Measurements from ENCODE around the gene SLC17A9. TPM values are rescaled to one million over a fixed set of nuclear protein-coding genes. Genes with fewer than 3 reads are reported as not detected.

SLC17A9 gene
- total and polyA plus RNA-seq, 4 donors = 2.4 to 17.3 (median 9.6) TPM

- Histone ChIP-seq H3K27ac (ENCODE audit: low read depth in 1 of 2, low read length in 1 of 2) (no peak overlapping the region), H3K4me1 (ENCODE audit: control insufficient read depth in 5 of 5, insufficient read depth in 5 of 5, low read length in 5 of 5) (no peaks in the 10 kb centered on the region), H3K9ac (ENCODE audit: insufficient read depth in 1 of 2, low read length in 2 of 2) (no peak overlapping the region), H3K36me3 (ENCODE audit: control insufficient read depth in 4 of 4, insufficient read depth in 4 of 4, low read length in 4 of 4) (no peaks in the 10 kb centered on the region), H3K4me3 (no peak overlapping the region), H3K9me3 (ENCODE audit: control insufficient read depth in 4 of 4, insufficient read depth in 3 of 4, low read length in 3 of 4) (peaks cover 0 to 2% (median 0%) of the 10 kb centered on the region in 4 donors), H3K27me3 (ENCODE audit: control insufficient read depth in 3 of 3, insufficient read depth in 3 of 3, low read length in 2 of 3) (peaks cover under 1 to 17% (median 9%) of the 10 kb centered on the region in 3 donors)
- TF ChIP-seq, protein P1, sequence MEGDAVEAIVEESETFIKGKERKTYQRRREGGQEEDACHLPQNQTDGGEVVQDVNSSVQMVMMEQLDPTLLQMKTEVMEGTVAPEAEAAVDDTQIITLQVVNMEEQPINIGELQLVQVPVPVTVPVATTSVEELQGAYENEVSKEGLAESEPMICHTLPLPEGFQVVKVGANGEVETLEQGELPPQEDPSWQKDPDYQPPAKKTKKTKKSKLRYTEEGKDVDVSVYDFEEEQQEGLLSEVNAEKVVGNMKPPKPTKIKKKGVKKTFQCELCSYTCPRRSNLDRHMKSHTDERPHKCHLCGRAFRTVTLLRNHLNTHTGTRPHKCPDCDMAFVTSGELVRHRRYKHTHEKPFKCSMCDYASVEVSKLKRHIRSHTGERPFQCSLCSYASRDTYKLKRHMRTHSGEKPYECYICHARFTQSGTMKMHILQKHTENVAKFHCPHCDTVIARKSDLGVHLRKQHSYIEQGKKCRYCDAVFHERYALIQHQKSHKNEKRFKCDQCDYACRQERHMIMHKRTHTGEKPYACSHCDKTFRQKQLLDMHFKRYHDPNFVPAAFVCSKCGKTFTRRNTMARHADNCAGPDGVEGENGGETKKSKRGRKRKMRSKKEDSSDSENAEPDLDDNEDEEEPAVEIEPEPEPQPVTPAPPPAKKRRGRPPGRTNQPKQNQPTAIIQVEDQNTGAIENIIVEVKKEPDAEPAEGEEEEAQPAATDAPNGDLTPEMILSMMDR (IDR thresholded peaks at IDR 0.05; ENCODE audit: control extremely low read depth, extremely low read depth) = no peak
- WGBS, 2 donors = 72 to 76% methylated on average over 14 of the region's 14 CpGs
- no peak for DNase-seq
- ATAC-seq (ENCODE audit: insufficient read depth, low FRiP score) = no peak
Measured at GRCh38 chr20:62985444-62985778, 32.9 kb downstream of the SLC17A9 start.

- peaks cover 0 to 2% (median 0%) of the 10 kb centered on the region in 4 donors for H3K9me3 ChIP-seq (ENCODE audit: control insufficient read depth in 4 of 4, insufficient read depth in 3 of 4, low read length in 3 of 4)
- DNase-seq (no peak), ATAC-seq (ENCODE audit: insufficient read depth, low FRiP score) (no peak)
- TF ChIP-seq, protein P1 (IDR thresholded peaks at IDR 0.05; ENCODE audit: control extremely low read depth, extremely low read depth) = no peak
- no peaks in the 10 kb centered on the region for H3K4me1 ChIP-seq (ENCODE audit: control insufficient read depth in 5 of 5, insufficient read depth in 5 of 5, low read length in 5 of 5)
- H3K4me3 ChIP-seq = no peak overlapping the region
- no peak overlapping the region for H3K27ac ChIP-seq (ENCODE audit: low read depth in 1 of 2, low read length in 1 of 2)
- H3K36me3 ChIP-seq (ENCODE audit: control insufficient read depth in 4 of 4, insufficient read depth in 4 of 4, low read length in 4 of 4) = no peaks in the 10 kb centered on the region
- WGBS, 2 donors = 78% methylated on average over 6 of the region's 6 CpGs
- H3K27me3 ChIP-seq (ENCODE audit: control insufficient read depth in 3 of 3, insufficient read depth in 3 of 3, low read length in 2 of 3) = peaks cover 3 to 14% (median 7%) of the 10 kb centered on the region in 3 donors
- no peak overlapping the region for H3K9ac ChIP-seq (ENCODE audit: insufficient read depth in 1 of 2, low read length in 2 of 2)
Measured at GRCh38 chr20:62986257-62986800, 33.8 kb downstream of the SLC17A9 start.

GRCh38 chr20:62987114-62987513 lies 34.6 kb downstream of the SLC17A9 start:
- no peaks in the 10 kb centered on the region for H3K4me1 ChIP-seq (ENCODE audit: control insufficient read depth in 5 of 5, insufficient read depth in 5 of 5, low read length in 5 of 5)
- no peaks in the 10 kb centered on the region for H3K36me3 ChIP-seq (ENCODE audit: control insufficient read depth in 4 of 4, insufficient read depth in 4 of 4, low read length in 4 of 4)
- H3K9ac ChIP-seq (ENCODE audit: insufficient read depth in 1 of 2, low read length in 2 of 2) = no peak overlapping the region
- no peak overlapping the region for H3K27ac ChIP-seq (ENCODE audit: low read depth in 1 of 2, low read length in 1 of 2)
- H3K9me3 ChIP-seq (ENCODE audit: control insufficient read depth in 4 of 4, insufficient read depth in 3 of 4, low read length in 3 of 4) = peaks cover 0 to 2% (median 0%) of the 10 kb centered on the region in 4 donors
- H3K27me3 ChIP-seq (ENCODE audit: control insufficient read depth in 3 of 3, insufficient read depth in 3 of 3, low read length in 2 of 3) = peaks cover 2 to 12% (median 3%) of the 10 kb centered on the region in 3 donors
- TF ChIP-seq, protein P1 (IDR thresholded peaks at IDR 0.05; ENCODE audit: control extremely low read depth, extremely low read depth) = no peak
- H3K4me3 ChIP-seq = no peak overlapping the region
- WGBS, 2 donors = 54 to 72% methylated on average over 10 of the region's 10 CpGs
- ATAC-seq (ENCODE audit: insufficient read depth, low FRiP score) (no peak), DNase-seq (no peak)

- ATAC-seq (ENCODE audit: insufficient read depth, low FRiP score) (no peak), DNase-seq (no peak)
- Histone ChIP-seq H3K9ac (ENCODE audit: insufficient read depth in 1 of 2, low read length in 2 of 2) (no peak overlapping the region), H3K4me1 (ENCODE audit: control insufficient read depth in 5 of 5, insufficient read depth in 5 of 5, low read length in 5 of 5) (no peaks in the 10 kb centered on the region), H3K27ac (ENCODE audit: low read depth in 1 of 2, low read length in 1 of 2) (no peak overlapping the region), H3K27me3 (ENCODE audit: control insufficient read depth in 3 of 3, insufficient read depth in 3 of 3, low read length in 2 of 3) (peaks cover 3 to 20% (median 4%) of the 10 kb centered on the region in 3 donors), H3K36me3 (ENCODE audit: control insufficient read depth in 4 of 4, insufficient read depth in 4 of 4, low read length in 4 of 4) (no peaks in the 10 kb centered on the region), H3K4me3 (no peak overlapping the region), H3K9me3 (ENCODE audit: control insufficient read depth in 4 of 4, insufficient read depth in 3 of 4, low read length in 3 of 4) (peaks cover 0 to 2% (median 0%) of the 10 kb centered on the region in 4 donors)
- 30 to 45% methylated on average over 11 of the region's 11 CpGs for WGBS, 2 donors
- TF ChIP-seq, protein P1 (IDR thresholded peaks at IDR 0.05; ENCODE audit: control extremely low read depth, extremely low read depth) = no peak
Measured at GRCh38 chr20:62989201-62989601, 36.7 kb downstream of the SLC17A9 start.
